ENCODE measurements around the gene AGFG1.
"Not testable (repeated sequence)": the region's sequence is repeated elsewhere in the genome, so short reads cannot be mapped to it uniquely, and the experiment has no call there.

AGFG1 gene

DNA sequence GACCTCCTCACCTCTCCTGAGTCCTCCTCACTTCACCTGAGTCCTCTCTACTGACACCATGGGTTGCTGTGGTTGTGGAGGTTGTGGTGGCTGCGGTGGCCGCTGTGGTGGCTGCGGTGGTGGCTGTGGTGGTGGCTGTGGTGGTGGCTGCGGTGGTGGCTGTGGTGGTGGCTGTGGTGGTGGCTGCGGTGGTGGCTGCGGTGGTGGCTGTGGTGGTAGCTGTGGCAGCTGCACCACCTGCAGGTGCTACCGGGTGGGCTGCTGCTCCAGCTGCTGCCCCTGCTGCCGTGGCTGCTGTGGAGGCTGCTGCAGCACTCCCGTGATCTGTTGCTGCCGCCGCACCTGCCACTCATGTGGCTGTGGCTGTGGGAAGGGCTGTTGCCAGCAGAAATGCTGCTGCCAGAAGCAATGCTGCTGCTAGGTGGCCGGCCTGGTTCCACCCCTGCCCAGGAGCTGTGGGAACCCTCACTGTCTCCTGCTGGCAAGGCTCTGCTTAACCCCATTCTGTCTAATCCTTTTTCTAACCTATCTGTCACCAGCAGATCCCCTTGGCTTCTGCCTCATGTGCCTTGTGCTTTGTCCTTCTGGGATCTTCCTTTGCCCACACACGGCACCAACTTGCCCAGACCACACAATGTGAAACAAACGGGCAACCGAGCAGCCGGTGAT lies 127.0 kb downstream of the AGFG1 start, which contains the start of gene SCYGR2:
TSS of gene SCYGR2 (plus strand) at position 59 of the 669 bp plus-strand sequence. CDS start at position 59, 0 bp downstream.
- in situ Hi-C loops (cut with MboI; ENCODE audit: low sequenced_read_pairs) = not testable (repeated sequence)

DNA sequence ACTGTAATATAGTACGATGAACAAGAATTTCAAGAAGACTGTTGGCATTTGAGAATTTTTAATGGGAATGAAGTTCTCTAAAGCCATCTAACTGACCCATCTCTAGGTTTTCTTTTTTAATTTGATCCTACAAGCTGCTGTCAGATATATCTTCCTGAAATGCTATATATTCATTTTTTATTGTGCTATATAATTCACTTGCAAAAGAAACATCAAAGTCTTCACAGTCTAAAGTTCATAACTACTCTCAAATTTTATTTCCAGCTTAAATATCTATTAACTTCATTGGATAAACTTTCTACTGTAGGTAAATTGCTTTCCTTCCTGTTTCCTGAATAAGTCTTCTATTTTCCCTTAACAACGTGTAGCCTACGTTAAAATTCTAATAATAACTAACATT lies 130.4 kb downstream of the AGFG1 start:
- in situ Hi-C loops (cut with MboI; ENCODE audit: low sequenced_read_pairs) = no loop called here

DNA sequence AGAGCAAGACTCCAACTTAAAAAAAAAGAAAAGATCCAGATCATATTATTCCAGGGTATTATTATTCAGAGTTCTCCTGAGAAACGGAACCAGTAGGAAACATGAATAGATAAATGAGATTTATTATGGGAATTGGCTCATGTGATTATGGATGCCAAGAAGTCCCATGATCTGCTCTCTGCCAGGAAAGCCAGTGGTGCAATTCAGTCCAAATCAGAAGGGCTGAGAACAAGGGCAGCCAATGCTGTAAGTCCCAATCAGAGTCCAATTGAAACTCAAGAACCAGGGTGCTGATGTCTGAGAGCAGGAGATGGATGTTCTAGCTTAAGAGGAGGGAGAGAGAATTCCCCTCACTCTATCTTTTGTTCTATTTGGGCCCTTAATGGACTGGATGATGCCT lies 134.5 kb downstream of the AGFG1 start:
- in situ Hi-C loops (cut with MboI; ENCODE audit: low sequenced_read_pairs) = no loop called here

DNA sequence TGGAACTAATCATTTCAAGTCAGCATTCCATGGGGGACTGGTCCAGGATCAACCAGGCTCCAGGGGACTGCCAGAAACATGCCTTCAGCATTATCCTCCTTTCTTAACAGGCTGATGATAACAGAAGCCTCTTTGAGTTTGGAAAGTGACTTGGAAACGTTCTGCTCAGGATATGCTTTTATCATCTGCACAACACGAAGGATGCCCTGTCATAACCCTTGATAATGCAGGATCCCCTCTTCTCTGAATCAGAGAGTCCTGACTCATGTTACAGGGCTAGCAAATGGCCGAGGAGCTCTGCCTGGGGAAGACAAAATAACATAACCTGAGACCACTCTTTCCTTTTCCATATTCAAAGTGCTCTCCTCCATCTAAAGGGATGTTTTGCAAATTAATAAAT lies 136.0 kb downstream of the AGFG1 start:
- in situ Hi-C loops (cut with MboI; ENCODE audit: low sequenced_read_pairs) = no loop called here

DNA sequence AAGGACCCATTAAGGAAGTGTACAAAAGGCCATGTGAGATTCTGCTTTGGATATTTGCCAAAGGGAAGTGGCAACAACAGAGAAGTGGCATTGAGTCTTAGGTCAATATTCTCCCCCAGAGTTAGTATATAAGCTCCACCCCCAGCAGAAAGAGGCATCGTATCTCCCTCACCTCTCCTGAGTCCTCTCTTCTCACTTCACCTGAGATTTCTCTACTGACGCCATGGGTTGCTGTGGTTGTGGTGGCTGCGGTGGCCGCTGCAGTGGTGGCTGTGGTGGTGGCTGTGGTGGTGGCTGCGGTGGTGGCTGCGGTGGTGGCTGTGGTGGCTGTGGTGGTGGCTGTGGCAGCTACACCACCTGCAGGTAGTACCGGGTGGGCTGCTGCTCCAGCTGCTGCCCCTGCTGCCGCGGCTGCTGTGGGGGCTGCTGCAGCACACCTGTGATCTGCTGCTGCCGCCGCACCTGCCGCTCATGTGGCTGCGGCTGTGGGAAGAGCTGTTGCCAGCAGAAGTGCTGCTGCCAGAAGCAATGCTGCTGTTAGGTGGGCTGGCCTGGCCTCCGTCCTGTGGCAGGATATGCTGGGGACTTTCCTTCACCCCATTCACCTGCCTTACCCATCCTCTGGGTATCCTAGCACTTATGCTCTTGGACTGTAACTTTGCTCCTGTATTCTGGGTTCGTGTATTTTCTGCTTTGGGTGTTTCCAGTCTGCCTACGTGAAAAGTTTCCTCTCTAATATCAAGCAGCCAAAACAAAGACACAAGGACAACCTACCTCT lies 136.8 kb downstream of the AGFG1 start:
- in situ Hi-C loops (cut with MboI; ENCODE audit: low sequenced_read_pairs) = no loop called here

DNA sequence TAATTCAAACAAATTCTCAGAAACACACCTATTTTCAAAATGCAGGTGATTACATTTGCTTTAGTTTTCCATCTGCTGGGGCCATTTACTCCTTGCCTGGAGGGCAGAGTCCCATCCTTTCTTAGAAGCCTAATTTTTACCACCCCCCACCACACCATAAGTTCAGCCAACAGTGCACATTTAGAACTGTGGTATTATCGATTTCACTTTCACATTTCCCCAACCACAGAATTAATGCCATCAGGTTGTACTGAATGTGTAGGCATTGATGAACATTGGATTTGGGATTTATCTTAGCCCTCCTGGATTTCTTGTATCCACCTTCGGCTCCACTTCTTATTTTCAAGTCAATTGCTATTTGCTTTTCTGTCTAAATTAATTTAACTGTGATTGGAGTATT lies 138.2 kb downstream of the AGFG1 start:
- in situ Hi-C loops (cut with MboI; ENCODE audit: low sequenced_read_pairs) = no loop called here
